Measurements from ENCODE around the gene TMEM242. TPM values are rescaled to one million over a fixed set of nuclear protein-coding genes. Genes with fewer than 3 reads are reported as not detected.

Gene TMEM242
- total RNA-seq, 1 donor from 2014 or later = 11.7 TPM

GRCh38 chr6:157291356-157291755 lies 32.0 kb downstream of the TMEM242 start:
- Mint-ChIP-seq H3K4me1 (ENCODE audit: unreplicated experiment) (peaks cover 8% of the 10 kb centered on the region), H3K4me3 (no peak overlapping the region), H3K27ac (no peak overlapping the region), H3K9me3 (no peaks in the 10 kb centered on the region), H3K27me3 (no peaks in the 10 kb centered on the region), H3K36me3 (peaks cover 11% of the 10 kb centered on the region)
- DNase-seq (ENCODE audit: extremely low spot score, unreplicated experiment) = no peak
- TF ChIP-seq CTCF (conservative IDR thresholded peaks at IDR 0.05) = no peak

DNA sequence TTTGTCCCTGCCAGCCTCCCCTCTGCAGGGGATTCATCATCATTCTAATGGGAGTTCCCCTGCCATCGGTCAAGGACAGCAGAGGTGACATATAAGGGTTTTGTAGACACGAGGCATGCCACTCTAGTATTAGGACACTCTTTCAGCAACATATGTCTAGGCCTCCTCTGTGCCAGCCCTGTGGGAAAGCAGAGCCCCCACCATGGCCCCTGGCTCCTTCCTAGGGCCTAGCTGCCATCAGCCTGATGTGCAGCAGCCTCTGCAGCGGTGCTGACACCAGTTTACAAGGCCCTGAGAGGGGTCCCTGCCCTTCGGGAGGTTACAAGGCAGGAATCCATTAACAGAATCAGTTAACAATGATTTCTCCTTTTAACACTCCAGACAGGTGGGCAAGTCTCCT lies 32.5 kb downstream of the TMEM242 start:
- H3K36me3 Mint-ChIP-seq = peaks cover 11% of the 10 kb centered on the region
- H3K9me3 Mint-ChIP-seq = no peaks in the 10 kb centered on the region
- no peak overlapping the region for H3K4me3 Mint-ChIP-seq
- peaks cover 8% of the 10 kb centered on the region for H3K4me1 Mint-ChIP-seq (ENCODE audit: unreplicated experiment)
- no peak for TF ChIP-seq CTCF (conservative IDR thresholded peaks at IDR 0.05)
- no peak for DNase-seq (ENCODE audit: extremely low spot score, unreplicated experiment)
- H3K27me3 Mint-ChIP-seq = no peaks in the 10 kb centered on the region
- no peak overlapping the region for H3K27ac Mint-ChIP-seq

GRCh38 chr6:157289764-157290163 lies 33.6 kb downstream of the TMEM242 start:
- Mint-ChIP-seq H3K36me3 (peaks cover 8% of the 10 kb centered on the region), H3K4me3 (no peak overlapping the region), H3K27ac (no peak overlapping the region), H3K9me3 (no peaks in the 10 kb centered on the region), H3K27me3 (no peaks in the 10 kb centered on the region), H3K4me1 (ENCODE audit: unreplicated experiment) (peaks cover 8% of the 10 kb centered on the region)
- no peak for TF ChIP-seq CTCF (conservative IDR thresholded peaks at IDR 0.05)
- DNase-seq (ENCODE audit: extremely low spot score, unreplicated experiment) = no peak

GRCh38 chr6:157288575-157288974 lies 34.7 kb downstream of the TMEM242 start:
- no peak for DNase-seq (ENCODE audit: extremely low spot score, unreplicated experiment)
- H3K4me3 Mint-ChIP-seq = no peak overlapping the region

DNA sequence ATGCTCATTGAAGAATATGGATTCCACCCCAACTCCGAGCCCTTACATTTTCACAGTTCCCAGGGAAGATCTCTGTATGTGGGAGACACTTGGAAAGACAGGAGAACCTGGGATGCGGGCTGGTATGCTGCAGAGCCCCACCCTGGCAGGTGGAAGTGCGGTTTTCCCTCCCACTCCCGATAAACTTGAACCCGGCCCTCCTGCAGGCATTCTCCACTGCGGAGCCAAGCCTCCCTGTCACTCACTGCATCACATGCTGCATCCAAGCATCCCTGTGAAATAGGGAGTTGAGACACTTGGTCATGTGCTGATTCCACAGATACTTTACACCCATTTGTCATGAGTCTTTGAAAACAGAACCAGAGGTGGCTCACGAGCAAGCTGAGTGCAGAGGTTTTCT lies 35.4 kb downstream of the TMEM242 start:
- TF ChIP-seq CTCF (conservative IDR thresholded peaks at IDR 0.05) = no peak
- peaks cover 8% of the 10 kb centered on the region for H3K36me3 Mint-ChIP-seq
- no peak for DNase-seq (ENCODE audit: extremely low spot score, unreplicated experiment)
- H3K9me3 Mint-ChIP-seq = no peaks in the 10 kb centered on the region
- H3K27ac Mint-ChIP-seq = no peak overlapping the region
- peaks cover 8% of the 10 kb centered on the region for H3K4me1 Mint-ChIP-seq (ENCODE audit: unreplicated experiment)
- no peak overlapping the region for H3K4me3 Mint-ChIP-seq
- H3K27me3 Mint-ChIP-seq = no peaks in the 10 kb centered on the region

More at GRCh38 chr6:157288575-157288974, 34.7 kb downstream of the TMEM242 start:
- Mint-ChIP-seq H3K27ac (no peak overlapping the region), H3K4me1 (ENCODE audit: unreplicated experiment) (peaks cover 8% of the 10 kb centered on the region), H3K27me3 (no peaks in the 10 kb centered on the region), H3K9me3 (no peaks in the 10 kb centered on the region), H3K36me3 (peaks cover 8% of the 10 kb centered on the region)
- TF ChIP-seq CTCF (conservative IDR thresholded peaks at IDR 0.05) = no peak

Data from type B pancreatic cell (in vitro differentiated cells).